VCaP (cell line): Measurements from ENCODE around the gene RABGAP1L.
"Not testable (repeated sequence)": the region's sequence is repeated elsewhere in the genome, so short reads cannot be mapped to it uniquely, and the experiment has no call there.

Experiments
- H3K27ac ChIP-seq: fragments of 450-650 bp; 2 replicates; pipeline ENCODE4 v1.5.1; 2017
- CTCF ChIP-seq: fragments of 450-650 bp; conservative IDR thresholded peaks from 2 replicates; pipeline ENCODE4 v1.5.1; 2017; ENCODE audit warnings: mild to moderate bottlenecking, moderate library complexity

The RABGAP1L gene

GRCh38 chr1:174296309-174296708, 137.0 kb downstream of the RABGAP1L start:
- no peak overlapping the region for H3K27ac ChIP-seq
- TF ChIP-seq CTCF = no peak

- TF ChIP-seq CTCF = no peak
- no peak overlapping the region for H3K27ac ChIP-seq
Measured at GRCh38 chr1:174297351-174297750, 138.0 kb downstream of the RABGAP1L start.

- no peak for TF ChIP-seq CTCF
- H3K27ac ChIP-seq = no peak overlapping the region
Measured at GRCh38 chr1:174301295-174302077, 142.2 kb downstream of the RABGAP1L start.

- TF ChIP-seq CTCF = no peak
Measured at GRCh38 chr1:174308604-174309003, 149.3 kb downstream of the RABGAP1L start.

GRCh38 chr1:174309490-174309889, 150.2 kb downstream of the RABGAP1L start:
- no peak for TF ChIP-seq CTCF
- H3K27ac ChIP-seq = no peak overlapping the region

More at GRCh38 chr1:174308604-174309003, 149.3 kb downstream of the RABGAP1L start:
- no peak overlapping the region for H3K27ac ChIP-seq

- no peak overlapping the region for H3K27ac ChIP-seq
- no peak for TF ChIP-seq CTCF
Measured at GRCh38 chr1:174314433-174314832, 155.1 kb downstream of the RABGAP1L start.

GRCh38 chr1:174315239-174315638, 155.9 kb downstream of the RABGAP1L start:
- no peak overlapping the region for H3K27ac ChIP-seq
- TF ChIP-seq CTCF = no peak

- H3K27ac ChIP-seq = not testable (repeated sequence)
Measured at GRCh38 chr1:174320897-174321296, 161.6 kb downstream of the RABGAP1L start.
